GM19035 (cell line): ENCODE results near the gene CORO1C.
"Not testable (repeated sequence)": the region's sequence is repeated elsewhere in the genome, so short reads cannot be mapped to it uniquely, and the experiment has no call there.

Source experiments
- ATAC-seq: cut with Tn5 transposase; IDR thresholded peaks from one replicate; pipeline ENCODE4 v1.9.1; 2021; ENCODE audit not compliant: unreplicated experiment

CORO1C gene

GRCh38 chr12:108731105-108731865 is at the start of gene CORO1C:
Gene CORO1C (minus strand): TSS chr12:108731518. CDS start chr12:108701318, 30,200 bp downstream.
- ATAC-seq, result peak; percentile 65

GRCh38 chr12:108779998-108780688 is 48.8 kb upstream of the CORO1C start:
- no peak for ATAC-seq

- no peak for ATAC-seq
Measured at GRCh38 chr12:108778053-108778452, 46.7 kb upstream of the CORO1C start.

- ATAC-seq, result no peak
Measured at GRCh38 chr12:108777156-108777555, 45.8 kb upstream of the CORO1C start.

- ATAC-seq, result no peak
Measured at GRCh38 chr12:108773798-108774788, 42.8 kb upstream of the CORO1C start.

GRCh38 chr12:108772891-108773797 is 41.8 kb upstream of the CORO1C start:
- no peak for ATAC-seq

- ATAC-seq, result no peak
Measured at GRCh38 chr12:108772247-108772646, 40.9 kb upstream of the CORO1C start.

GRCh38 chr12:108771835-108772234 is 40.5 kb upstream of the CORO1C start:
- not testable (repeated sequence) for ATAC-seq

GRCh38 chr12:108770963-108771362 is 39.6 kb upstream of the CORO1C start:
- no peak for ATAC-seq

- ATAC-seq, result no peak
Measured at GRCh38 chr12:108770269-108770829, 39.0 kb upstream of the CORO1C start.

GRCh38 chr12:108768591-108769500 is 37.5 kb upstream of the CORO1C start:
- ATAC-seq, result no peak

GRCh38 chr12:108766294-108766693 is 35.0 kb upstream of the CORO1C start:
- ATAC-seq, result no peak

- ATAC-seq, result no peak
Measured at GRCh38 chr12:108765289-108765764, 34.0 kb upstream of the CORO1C start.

GRCh38 chr12:108764540-108765288 is 33.4 kb upstream of the CORO1C start:
- ATAC-seq, result no peak

- ATAC-seq, result no peak
Measured at GRCh38 chr12:108761226-108761625, 29.9 kb upstream of the CORO1C start.

GRCh38 chr12:108759924-108760323 is 28.6 kb upstream of the CORO1C start:
- no peak for ATAC-seq

GRCh38 chr12:108757856-108758255 is 26.5 kb upstream of the CORO1C start:
- no peak for ATAC-seq

- ATAC-seq, result no peak
Measured at GRCh38 chr12:108756421-108756820, 25.1 kb upstream of the CORO1C start.
